GM23338 (cell line): Measurements from ENCODE around the gene ATP6V1E1. TPM values are rescaled to one million over a fixed set of nuclear protein-coding genes. Genes with fewer than 3 reads are reported as not detected.

ENCODE experiments used
- ATAC-seq: fragments of 200-7000 bp; cut with Tn5 transposase; 3 replicates; pipeline ENCODE4 v1.9.1; 2020
- DNase-seq: peaks from one replicate; pipeline ENCODE4 v3.0.0-alpha.2; 2015; ENCODE audit warnings: low spot score
- H2AFZ ChIP-seq: fragments of 200-600 bp; sonication (generic); 2 replicates; pipeline ENCODE4 v1.8.0; 2016; ENCODE audit warnings: antibody characterized with exemption, mild to moderate bottlenecking, moderate library complexity
- H3F3A ChIP-seq: fragments of 200-600 bp; sonication (generic); replicated peaks from 2 replicates; pipeline ENCODE4 v1.8.0; 2017; ENCODE audit warnings: antibody characterized with exemption, mixed run types, low read depth
- H3K27ac ChIP-seq: fragments of 200-600 bp; sonication (generic); 2 replicates; pipeline ENCODE4 v1.6.1; 2016; ENCODE audit warnings: low read depth
- H3K27me3 ChIP-seq: fragments of 200-600 bp; sonication (generic); 2 replicates; pipeline ENCODE4 v1.8.0; 2016; ENCODE audit warnings: mild to moderate bottlenecking, mixed run types, moderate library complexity; ENCODE audit not compliant: insufficient read depth
- H3K36me3 ChIP-seq: fragments of 200-600 bp; sonication (generic); 2 replicates; pipeline ENCODE4 v1.8.0; 2016; ENCODE audit warnings: mild to moderate bottlenecking; ENCODE audit not compliant: insufficient read depth
- H3K4me1 ChIP-seq: fragments of 200-600 bp; sonication (generic); 2 replicates; pipeline ENCODE4 v1.8.0; 2016; ENCODE audit warnings: mild to moderate bottlenecking, moderate library complexity; ENCODE audit not compliant: insufficient read depth
- H3K4me2 ChIP-seq: fragments of 200-600 bp; sonication (generic); 2 replicates; pipeline ENCODE4 v1.7.1; 2017; ENCODE audit warnings: mixed run types
- H3K4me3 ChIP-seq: fragments of 200-600 bp; sonication (generic); 2 replicates; pipeline ENCODE4 v1.6.1; 2016; ENCODE audit warnings: mixed run types
- H3K79me2 ChIP-seq: fragments of 200-600 bp; sonication (generic); replicated peaks from 2 replicates; pipeline ENCODE4 v1.8.0; 2017; ENCODE audit warnings: mild to moderate bottlenecking; ENCODE audit not compliant: insufficient read depth
- H3K9me2 ChIP-seq: fragments of 200-600 bp; sonication (generic); 2 replicates; pipeline ENCODE4 v1.8.0; 2017; ENCODE audit not compliant: insufficient read depth
- H4K20me1 ChIP-seq: fragments of 200-600 bp; sonication (generic); replicated peaks from 2 replicates; pipeline ENCODE4 v1.8.0; 2017; ENCODE audit warnings: mild to moderate bottlenecking; ENCODE audit not compliant: insufficient read depth
- H3K27ac Mint-ChIP-seq: 2 replicates; pipeline ENCODE4 v1.8.0; 2020; ENCODE audit warnings: inconsistent platforms, mild to moderate bottlenecking, moderate library complexity, mixed read lengths
- H3K27me3 Mint-ChIP-seq: 3 replicates; pipeline ENCODE4 v1.8.0; 2022; ENCODE audit warnings: low read depth, mild to moderate bottlenecking, moderate library complexity, mixed read lengths, inconsistent platforms; ENCODE audit not compliant: insufficient read depth, poor library complexity
- H3K36me3 Mint-ChIP-seq: 3 replicates; pipeline ENCODE4 v1.8.0; 2021; ENCODE audit warnings: low read depth, mild to moderate bottlenecking, inconsistent platforms, moderate library complexity, mixed read lengths
- H3K4me1 Mint-ChIP-seq: 3 replicates; pipeline ENCODE4 v1.8.0; 2020; ENCODE audit warnings: mild to moderate bottlenecking, inconsistent platforms, mixed read lengths
- H3K4me3 Mint-ChIP-seq: 3 replicates; pipeline ENCODE4 v1.8.0; 2021; ENCODE audit warnings: moderate library complexity, mild to moderate bottlenecking, inconsistent platforms, mixed read lengths
- H3K9me3 Mint-ChIP-seq: 3 replicates; pipeline ENCODE4 v1.8.0; 2020; ENCODE audit warnings: moderate library complexity, mild to moderate bottlenecking, inconsistent platforms, mixed read lengths
- CREB1 ChIP-seq: fragments of 250-450 bp; sonication (Bioruptor Pico); IDR thresholded peaks from 2 replicates; pipeline ENCODE4 v1.5.0; 2020; ENCODE audit warnings: low read depth, mild to moderate bottlenecking, moderate library complexity
- EZH2 ChIP-seq: fragments of 200-600 bp; sonication (generic); IDR thresholded peaks from one replicate; pipeline ENCODE4 v1.8.0; 2017; ENCODE audit warnings: antibody characterized with exemption, mild to moderate bottlenecking, low read depth; ENCODE audit not compliant: unreplicated experiment
- EZH2phosphoT487 ChIP-seq: fragments of 200-600 bp; sonication (generic); IDR thresholded peaks from one replicate; pipeline ENCODE4 v1.8.1; 2018; ENCODE audit warnings: antibody characterized with exemption; ENCODE audit not compliant: unreplicated experiment
- JUNB ChIP-seq: IDR thresholded peaks from one replicate; pipeline ENCODE4 v1.6.1; 2016; ENCODE audit warnings: antibody characterized with exemption; ENCODE audit not compliant: unreplicated experiment
- NANOG ChIP-seq: IDR thresholded peaks from 2 replicates; pipeline ENCODE4 v1.6.1; 2016; ENCODE audit warnings: antibody characterized with exemption, borderline replicate concordance
- POLR2AphosphoS5 ChIP-seq: IDR thresholded peaks from 2 replicates; pipeline ENCODE4 v1.6.1; 2016; ENCODE audit warnings: antibody characterized with exemption, low read depth
- STAT1 ChIP-seq: IDR thresholded peaks from one replicate; pipeline ENCODE4 v1.6.1; 2016; ENCODE audit warnings: antibody characterized with exemption; ENCODE audit not compliant: unreplicated experiment
- ZNF114 ChIP-seq: fragments of 250-450 bp; sonication (Bioruptor Pico); IDR thresholded peaks from 2 replicates; pipeline ENCODE4 v1.5.0; 2020; ENCODE audit warnings: mild to moderate bottlenecking, moderate library complexity
- ZNF331 ChIP-seq: fragments of 250-450 bp; sonication (Bioruptor Pico); IDR thresholded peaks from 2 replicates; pipeline ENCODE4 v1.5.0; 2020; ENCODE audit warnings: low read depth, mild to moderate bottlenecking, moderate library complexity
- polyA plus RNA-seq: library from polyadenylated mRNA; unstranded; fragments of >200 nt; fragmentation: Nextera tagmentation; extraction: Ambion mirVana; gene quantifications from 2 replicates; pipeline ENCODE4 v1.2.1, GENCODE V29; 2016
- total RNA-seq: library from RNA; depleted of rRNA; stranded (reverse); fragments of >200 nt; shearing (Covaris generic); gene quantifications from 2 replicates; pipeline ENCODE4 v1.2.3, GENCODE V29; 2014
- TF ChIP-seq, protein P1 (sequence below), 2 experiments: fragments of 200-600 bp in 1 of 2; sonication (generic) in 1 of 2; conservative IDR thresholded peaks; 2 replicates each; pipeline versions ENCODE4 v1.5.1 to v1.6.1; 2016 to 2017; ENCODE audit warnings: antibody characterized with exemption in 2 of 2, low read depth in 2 of 2, mild to moderate bottlenecking in 2 of 2, moderate library complexity in 1 of 2
- TF ChIP-seq, protein P2 (sequence below): fragments of 250-450 bp; sonication (Bioruptor Pico); IDR thresholded peaks from 2 replicates; pipeline ENCODE4 v1.5.0; 2020; ENCODE audit warnings: mild to moderate bottlenecking, moderate library complexity
- TF ChIP-seq, protein P3 (sequence below): IDR thresholded peaks from 2 replicates; pipeline ENCODE4 v1.6.1; 2016; ENCODE audit warnings: antibody characterized with exemption
- TF ChIP-seq, protein P4 (sequence below): IDR thresholded peaks from one replicate; pipeline ENCODE4 v1.6.1; 2018; ENCODE audit warnings: antibody characterized with exemption; ENCODE audit not compliant: unreplicated experiment

The ATP6V1E1 gene
- total and polyA plus RNA-seq, 2 experiments from 2014 or later: 74.5 to 81.7 TPM

DNA sequence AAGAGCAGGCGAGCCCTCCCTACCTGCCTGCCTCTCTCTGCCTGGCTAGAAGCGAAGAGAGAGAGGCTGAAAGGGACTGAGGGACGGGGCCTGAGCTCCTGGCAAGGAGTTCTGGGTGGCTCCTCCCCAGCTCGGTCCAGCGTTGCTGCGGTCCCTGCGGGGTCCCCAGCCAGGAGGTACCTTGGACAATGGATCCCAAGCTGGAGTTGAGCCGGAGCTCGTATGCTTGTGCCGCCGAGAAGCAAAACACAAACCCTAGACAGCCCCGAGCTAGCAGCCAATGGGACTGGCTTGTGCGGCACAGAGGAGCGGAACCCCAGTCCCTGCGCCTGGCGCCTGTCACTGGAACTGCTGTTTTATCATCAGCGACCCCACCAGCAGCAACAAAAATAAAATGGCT lies 46.9 kb downstream of the ATP6V1E1 start:
- Histone ChIP-seq H3F3A (peaks cover 5% of the 10 kb centered on the region; the same call in 1 of the 2 replicates), H3K4me2 (no peak overlapping the region), H3K27ac (no peak overlapping the region), H3K36me3 (no peaks in the 10 kb centered on the region), H3K4me1 (no peaks in the 10 kb centered on the region), H3K9me2 (no peaks in the 10 kb centered on the region), H3K27me3 (no peaks in the 10 kb centered on the region), H4K20me1 (no peaks in the 10 kb centered on the region), H2AFZ (peak overlapping the region; percentile 38), H3K79me2 (no peaks in the 10 kb centered on the region), H3K4me3 (no peak overlapping the region)
- peaks cover 11% of the 10 kb centered on the region for H3K27me3 Mint-ChIP-seq
- ATAC-seq (peak; percentile 11), DNase-seq (no peak)
- no peaks in the 10 kb centered on the region for H3K36me3 Mint-ChIP-seq
- no peak overlapping the region for H3K4me3 Mint-ChIP-seq
- no peak overlapping the region for H3K27ac Mint-ChIP-seq
- TF ChIP-seq NANOG (no peak), EZH2 (no peak), JUNB (no peak), EZH2phosphoT487 (no peak), ZNF114 (CRISPR knock-in tag) (no peak), STAT1 (no peak), ZNF331 (CRISPR knock-in tag) (no peak), POLR2AphosphoS5 (no peak), CREB1 (CRISPR knock-in tag) (no peak)
- TF ChIP-seq, protein P1, sequence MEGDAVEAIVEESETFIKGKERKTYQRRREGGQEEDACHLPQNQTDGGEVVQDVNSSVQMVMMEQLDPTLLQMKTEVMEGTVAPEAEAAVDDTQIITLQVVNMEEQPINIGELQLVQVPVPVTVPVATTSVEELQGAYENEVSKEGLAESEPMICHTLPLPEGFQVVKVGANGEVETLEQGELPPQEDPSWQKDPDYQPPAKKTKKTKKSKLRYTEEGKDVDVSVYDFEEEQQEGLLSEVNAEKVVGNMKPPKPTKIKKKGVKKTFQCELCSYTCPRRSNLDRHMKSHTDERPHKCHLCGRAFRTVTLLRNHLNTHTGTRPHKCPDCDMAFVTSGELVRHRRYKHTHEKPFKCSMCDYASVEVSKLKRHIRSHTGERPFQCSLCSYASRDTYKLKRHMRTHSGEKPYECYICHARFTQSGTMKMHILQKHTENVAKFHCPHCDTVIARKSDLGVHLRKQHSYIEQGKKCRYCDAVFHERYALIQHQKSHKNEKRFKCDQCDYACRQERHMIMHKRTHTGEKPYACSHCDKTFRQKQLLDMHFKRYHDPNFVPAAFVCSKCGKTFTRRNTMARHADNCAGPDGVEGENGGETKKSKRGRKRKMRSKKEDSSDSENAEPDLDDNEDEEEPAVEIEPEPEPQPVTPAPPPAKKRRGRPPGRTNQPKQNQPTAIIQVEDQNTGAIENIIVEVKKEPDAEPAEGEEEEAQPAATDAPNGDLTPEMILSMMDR (conservative IDR thresholded peaks at IDR 0.05; ENCODE audit: low read depth in 2 of 2): no peak
- TF ChIP-seq, protein P2, sequence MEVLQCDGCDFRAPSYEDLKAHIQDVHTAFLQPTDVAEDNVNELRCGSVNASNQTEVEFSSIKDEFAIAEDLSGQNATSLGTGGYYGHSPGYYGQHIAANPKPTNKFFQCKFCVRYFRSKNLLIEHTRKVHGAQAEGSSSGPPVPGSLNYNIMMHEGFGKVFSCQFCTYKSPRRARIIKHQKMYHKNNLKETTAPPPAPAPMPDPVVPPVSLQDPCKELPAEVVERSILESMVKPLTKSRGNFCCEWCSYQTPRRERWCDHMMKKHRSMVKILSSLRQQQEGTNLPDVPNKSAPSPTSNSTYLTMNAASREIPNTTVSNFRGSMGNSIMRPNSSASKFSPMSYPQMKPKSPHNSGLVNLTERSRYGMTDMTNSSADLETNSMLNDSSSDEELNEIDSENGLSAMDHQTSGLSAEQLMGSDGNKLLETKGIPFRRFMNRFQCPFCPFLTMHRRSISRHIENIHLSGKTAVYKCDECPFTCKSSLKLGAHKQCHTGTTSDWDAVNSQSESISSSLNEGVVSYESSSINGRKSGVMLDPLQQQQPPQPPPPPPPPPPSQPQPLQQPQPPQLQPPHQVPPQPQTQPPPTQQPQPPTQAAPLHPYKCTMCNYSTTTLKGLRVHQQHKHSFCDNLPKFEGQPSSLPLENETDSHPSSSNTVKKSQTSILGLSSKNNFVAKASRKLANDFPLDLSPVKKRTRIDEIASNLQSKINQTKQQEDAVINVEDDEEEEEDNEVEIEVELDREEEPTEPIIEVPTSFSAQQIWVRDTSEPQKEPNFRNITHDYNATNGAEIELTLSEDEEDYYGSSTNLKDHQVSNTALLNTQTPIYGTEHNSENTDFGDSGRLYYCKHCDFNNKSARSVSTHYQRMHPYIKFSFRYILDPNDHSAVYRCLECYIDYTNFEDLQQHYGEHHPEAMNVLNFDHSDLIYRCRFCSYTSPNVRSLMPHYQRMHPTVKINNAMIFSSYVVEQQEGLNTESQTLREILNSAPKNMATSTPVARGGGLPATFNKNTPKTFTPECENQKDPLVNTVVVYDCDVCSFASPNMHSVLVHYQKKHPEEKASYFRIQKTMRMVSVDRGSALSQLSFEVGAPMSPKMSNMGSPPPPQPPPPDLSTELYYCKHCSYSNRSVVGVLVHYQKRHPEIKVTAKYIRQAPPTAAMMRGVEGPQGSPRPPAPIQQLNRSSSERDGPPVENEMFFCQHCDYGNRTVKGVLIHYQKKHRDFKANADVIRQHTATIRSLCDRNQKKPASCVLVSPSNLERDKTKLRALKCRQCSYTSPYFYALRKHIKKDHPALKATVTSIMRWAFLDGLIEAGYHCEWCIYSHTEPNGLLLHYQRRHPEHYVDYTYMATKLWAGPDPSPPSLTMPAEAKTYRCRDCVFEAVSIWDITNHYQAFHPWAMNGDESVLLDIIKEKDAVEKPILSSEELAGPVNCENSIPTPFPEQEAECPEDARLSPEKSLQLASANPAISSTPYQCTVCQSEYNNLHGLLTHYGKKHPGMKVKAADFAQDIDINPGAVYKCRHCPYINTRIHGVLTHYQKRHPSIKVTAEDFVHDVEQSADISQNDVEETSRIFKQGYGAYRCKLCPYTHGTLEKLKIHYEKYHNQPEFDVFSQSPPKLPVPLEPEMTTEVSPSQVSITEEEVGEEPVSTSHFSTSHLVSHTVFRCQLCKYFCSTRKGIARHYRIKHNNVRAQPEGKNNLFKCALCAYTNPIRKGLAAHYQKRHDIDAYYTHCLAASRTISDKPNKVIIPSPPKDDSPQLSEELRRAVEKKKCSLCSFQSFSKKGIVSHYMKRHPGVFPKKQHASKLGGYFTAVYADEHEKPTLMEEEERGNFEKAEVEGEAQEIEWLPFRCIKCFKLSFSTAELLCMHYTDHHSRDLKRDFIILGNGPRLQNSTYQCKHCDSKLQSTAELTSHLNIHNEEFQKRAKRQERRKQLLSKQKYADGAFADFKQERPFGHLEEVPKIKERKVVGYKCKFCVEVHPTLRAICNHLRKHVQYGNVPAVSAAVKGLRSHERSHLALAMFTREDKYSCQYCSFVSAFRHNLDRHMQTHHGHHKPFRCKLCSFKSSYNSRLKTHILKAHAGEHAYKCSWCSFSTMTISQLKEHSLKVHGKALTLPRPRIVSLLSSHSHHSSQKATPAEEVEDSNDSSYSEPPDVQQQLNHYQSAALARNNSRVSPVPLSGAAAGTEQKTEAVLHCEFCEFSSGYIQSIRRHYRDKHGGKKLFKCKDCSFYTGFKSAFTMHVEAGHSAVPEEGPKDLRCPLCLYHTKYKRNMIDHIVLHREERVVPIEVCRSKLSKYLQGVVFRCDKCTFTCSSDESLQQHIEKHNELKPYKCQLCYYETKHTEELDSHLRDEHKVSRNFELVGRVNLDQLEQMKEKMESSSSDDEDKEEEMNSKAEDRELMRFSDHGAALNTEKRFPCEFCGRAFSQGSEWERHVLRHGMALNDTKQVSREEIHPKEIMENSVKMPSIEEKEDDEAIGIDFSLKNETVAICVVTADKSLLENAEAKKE (CRISPR knock-in tag): no peak
- TF ChIP-seq, protein P3, sequence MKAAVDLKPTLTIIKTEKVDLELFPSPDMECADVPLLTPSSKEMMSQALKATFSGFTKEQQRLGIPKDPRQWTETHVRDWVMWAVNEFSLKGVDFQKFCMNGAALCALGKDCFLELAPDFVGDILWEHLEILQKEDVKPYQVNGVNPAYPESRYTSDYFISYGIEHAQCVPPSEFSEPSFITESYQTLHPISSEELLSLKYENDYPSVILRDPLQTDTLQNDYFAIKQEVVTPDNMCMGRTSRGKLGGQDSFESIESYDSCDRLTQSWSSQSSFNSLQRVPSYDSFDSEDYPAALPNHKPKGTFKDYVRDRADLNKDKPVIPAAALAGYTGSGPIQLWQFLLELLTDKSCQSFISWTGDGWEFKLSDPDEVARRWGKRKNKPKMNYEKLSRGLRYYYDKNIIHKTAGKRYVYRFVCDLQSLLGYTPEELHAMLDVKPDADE: no peak
- TF ChIP-seq, protein P4, sequence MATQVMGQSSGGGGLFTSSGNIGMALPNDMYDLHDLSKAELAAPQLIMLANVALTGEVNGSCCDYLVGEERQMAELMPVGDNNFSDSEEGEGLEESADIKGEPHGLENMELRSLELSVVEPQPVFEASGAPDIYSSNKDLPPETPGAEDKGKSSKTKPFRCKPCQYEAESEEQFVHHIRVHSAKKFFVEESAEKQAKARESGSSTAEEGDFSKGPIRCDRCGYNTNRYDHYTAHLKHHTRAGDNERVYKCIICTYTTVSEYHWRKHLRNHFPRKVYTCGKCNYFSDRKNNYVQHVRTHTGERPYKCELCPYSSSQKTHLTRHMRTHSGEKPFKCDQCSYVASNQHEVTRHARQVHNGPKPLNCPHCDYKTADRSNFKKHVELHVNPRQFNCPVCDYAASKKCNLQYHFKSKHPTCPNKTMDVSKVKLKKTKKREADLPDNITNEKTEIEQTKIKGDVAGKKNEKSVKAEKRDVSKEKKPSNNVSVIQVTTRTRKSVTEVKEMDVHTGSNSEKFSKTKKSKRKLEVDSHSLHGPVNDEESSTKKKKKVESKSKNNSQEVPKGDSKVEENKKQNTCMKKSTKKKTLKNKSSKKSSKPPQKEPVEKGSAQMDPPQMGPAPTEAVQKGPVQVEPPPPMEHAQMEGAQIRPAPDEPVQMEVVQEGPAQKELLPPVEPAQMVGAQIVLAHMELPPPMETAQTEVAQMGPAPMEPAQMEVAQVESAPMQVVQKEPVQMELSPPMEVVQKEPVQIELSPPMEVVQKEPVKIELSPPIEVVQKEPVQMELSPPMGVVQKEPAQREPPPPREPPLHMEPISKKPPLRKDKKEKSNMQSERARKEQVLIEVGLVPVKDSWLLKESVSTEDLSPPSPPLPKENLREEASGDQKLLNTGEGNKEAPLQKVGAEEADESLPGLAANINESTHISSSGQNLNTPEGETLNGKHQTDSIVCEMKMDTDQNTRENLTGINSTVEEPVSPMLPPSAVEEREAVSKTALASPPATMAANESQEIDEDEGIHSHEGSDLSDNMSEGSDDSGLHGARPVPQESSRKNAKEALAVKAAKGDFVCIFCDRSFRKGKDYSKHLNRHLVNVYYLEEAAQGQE: no peak
- no peaks in the 10 kb centered on the region; the same call in 2 of the 3 replicates for H3K9me3 Mint-ChIP-seq
- peaks cover 8% of the 10 kb centered on the region for H3K4me1 Mint-ChIP-seq
